CD4-positive, alpha-beta T cell (primary cell): ENCODE measurements around the gene FRYL. TPM values are rescaled to one million over a fixed set of nuclear protein-coding genes. Genes with fewer than 3 reads are reported as not detected.

Experiments used
- ATAC-seq: fragments of 200-7000 bp; cut with Tn5 transposase; one replicate; pipeline ENCODE4 v1.10.0; 2022; ENCODE audit warnings: mild to moderate bottlenecking; ENCODE audit not compliant: poor library complexity
- CTCF ChIA-PET: fragments of 350-600 bp; sonication (Branson Sonifier 250); formaldehyde crosslinking; loops from one replicate; lab custom pipeline; 2021; ENCODE audit warnings: antibody characterized with exemption, inconsistent platforms; lab: Charles Lee
- POLR2A ChIA-PET: fragments of 350-600 bp; sonication (Branson Sonifier 250); formaldehyde crosslinking; loops from one replicate; lab custom pipeline; 2021; ENCODE audit warnings: antibody characterized with exemption, inconsistent platforms; lab: Charles Lee
- DNase-seq, 14 experiments: peaks; one replicate each; pipeline ENCODE4 v3.0.0-alpha.2; 2013 to 2020; ENCODE audit warnings: mixed read lengths in 2 of 14
- H3K27ac ChIP-seq, 2 donors: one replicate each; pipeline versions ENCODE4 v1.5.1 to v1.7.0; 2013; ENCODE audit warnings: low read length in 2 of 2, low read depth in 1 of 2, mild to moderate bottlenecking in 1 of 2
- H3K27me3 ChIP-seq, 2 experiments: 1 replicate in 1 of 2; 2 replicates in 1 of 2; pipeline versions ENCODE4 v1.6.1 to v1.7.0; 2013; ENCODE audit warnings: low read length in 2 of 2, control low read depth in 1 of 2, mild to moderate bottlenecking in 1 of 2, moderate library complexity in 1 of 2; ENCODE audit not compliant: insufficient read depth in 2 of 2, control insufficient read depth in 1 of 2
- H3K36me3 ChIP-seq: one replicate; pipeline ENCODE4 v1.6.1; 2013; ENCODE audit warnings: low read length, control low read depth; ENCODE audit not compliant: insufficient read depth
- H3K4me1 ChIP-seq: one replicate; pipeline ENCODE4 v1.6.1; 2013; ENCODE audit warnings: low read length, control low read depth; ENCODE audit not compliant: insufficient read depth
- H3K4me3 ChIP-seq: one replicate; pipeline ENCODE4 v1.5.1; 2013; ENCODE audit warnings: mild to moderate bottlenecking, low read length, moderate library complexity
- H3K9me3 ChIP-seq, 2 experiments: 1 replicate in 1 of 2; 2 replicates in 1 of 2; pipeline versions ENCODE4 v1.6.1 to v1.7.0; 2013; ENCODE audit warnings: low read length in 2 of 2, mild to moderate bottlenecking in 2 of 2, control low read depth in 1 of 2, moderate library complexity in 1 of 2; ENCODE audit not compliant: control insufficient read depth in 1 of 2, insufficient read depth in 1 of 2
- H3K27ac Mint-ChIP-seq: one replicate; pipeline ENCODE4 v1.8.0; 2020; ENCODE audit warnings: mixed read lengths
- H3K27me3 Mint-ChIP-seq: one replicate; pipeline ENCODE4 v1.8.0; 2021; ENCODE audit warnings: mixed read lengths
- H3K36me3 Mint-ChIP-seq: one replicate; pipeline ENCODE4 v1.8.0; 2021; ENCODE audit warnings: low read depth, mixed read lengths
- H3K4me1 Mint-ChIP-seq: one replicate; pipeline ENCODE4 v1.8.0; 2021; ENCODE audit warnings: low read depth, mixed read lengths
- H3K4me3 Mint-ChIP-seq: one replicate; pipeline ENCODE4 v1.8.0; 2020; ENCODE audit warnings: mild to moderate bottlenecking, mixed read lengths
- H3K9me3 Mint-ChIP-seq: one replicate; pipeline ENCODE4 v1.8.0; 2020; ENCODE audit warnings: mixed read lengths
- CTCF ChIP-seq: fragments of 200-600 bp; IDR thresholded peaks from one replicate; pipeline ENCODE4 v1.8.0; 2022; ENCODE audit warnings: antibody characterized with exemption, mild to moderate bottlenecking
- intact Hi-C, 2 experiments: fragments of 100-400 bp; cut with DNase I in 1 of 2; cut with micrococcal nuclease in 1 of 2; formaldehyde crosslinking; loops; one replicate each; pipeline versions ENCODE4 v1.15.1 to v1.9.0; 2023 to 2025; cut with DNase I, micrococcal nuclease
- total RNA-seq, 174 experiments: library from RNA in 2 of 174; stranded (reverse) in 2 of 174; gene quantifications; one replicate each; pipeline ENCODE4 v1.2.3 and lab custom pipeline; 2021 to 2026

Gene FRYL
- total RNA-seq, 2 experiments from 2014 or later: 86.1 to 87.7 TPM

GRCh38 chr4:48710446-48711209 is 69.5 kb downstream of the FRYL start:
- H3K4me3 ChIP-seq: no peak overlapping the region
- Mint-ChIP-seq H3K9me3 (no peaks in the 10 kb centered on the region), H3K36me3 (peaks cover 51% of the 10 kb centered on the region), H3K4me1 (peaks cover 25% of the 10 kb centered on the region), H3K27ac (peak overlapping the region; percentile 5), H3K27me3 (no peaks in the 10 kb centered on the region), H3K4me3 (no peak overlapping the region)
- intact Hi-C loops: no loop called here
- no peaks in the 10 kb centered on the region for H3K27me3 ChIP-seq
- DNase-seq (no peak), ATAC-seq (no peak)
- TF ChIP-seq CTCF: no peak
- ChIA-PET POLR2A (no interaction called here), CTCF (no interaction called here)
- no peaks in the 10 kb centered on the region for H3K4me1 ChIP-seq
- no peaks in the 10 kb centered on the region for H3K9me3 ChIP-seq
- H3K36me3 ChIP-seq: peaks cover 27% of the 10 kb centered on the region
- no peak overlapping the region for H3K27ac ChIP-seq

GRCh38 chr4:48709901-48710300 is 70.2 kb downstream of the FRYL start:
- Mint-ChIP-seq H3K36me3 (peaks cover 53% of the 10 kb centered on the region), H3K27ac (peak overlapping the region; percentile 5), H3K27me3 (no peaks in the 10 kb centered on the region), H3K9me3 (no peaks in the 10 kb centered on the region), H3K4me1 (peaks cover 25% of the 10 kb centered on the region), H3K4me3 (no peak overlapping the region)
- DNase-seq: no peak
- TF ChIP-seq CTCF: no peak
- ChIA-PET CTCF (no interaction called here), POLR2A (no interaction called here)
- ATAC-seq: no peak
- peaks cover 27% of the 10 kb centered on the region for H3K36me3 ChIP-seq
- H3K27me3 ChIP-seq: no peaks in the 10 kb centered on the region
- intact Hi-C loops: loop anchor here in 1 of 2 experiments (5.0 kb wide), 1 partner anchor 1258 kb away; no protein-coding TSS in a partner anchor
- no peak overlapping the region for H3K4me3 ChIP-seq
- no peaks in the 10 kb centered on the region for H3K9me3 ChIP-seq
- no peaks in the 10 kb centered on the region for H3K4me1 ChIP-seq
- H3K27ac ChIP-seq: no peak overlapping the region

GRCh38 chr4:48708610-48709009 is 71.5 kb downstream of the FRYL start:
- ATAC-seq (no peak), DNase-seq (no peak)
- intact Hi-C loops: loop anchor here in 1 of 2 experiments (5.0 kb wide), 1 partner anchor 1256 kb away; no protein-coding TSS in a partner anchor
- TF ChIP-seq CTCF: no peak
- H3K4me3 ChIP-seq: no peak overlapping the region
- no peaks in the 10 kb centered on the region for H3K9me3 Mint-ChIP-seq
- H3K36me3 Mint-ChIP-seq: peaks cover 50% of the 10 kb centered on the region
- no peaks in the 10 kb centered on the region for H3K9me3 ChIP-seq
- no peaks in the 10 kb centered on the region for H3K27me3 ChIP-seq
- ChIA-PET CTCF (no interaction called here), POLR2A (no interaction called here)
- no peaks in the 10 kb centered on the region for H3K27me3 Mint-ChIP-seq
- H3K27ac Mint-ChIP-seq: no peak overlapping the region
- H3K4me1 Mint-ChIP-seq: peaks cover 33% of the 10 kb centered on the region
- H3K36me3 ChIP-seq: peaks cover 27% of the 10 kb centered on the region
- H3K27ac ChIP-seq: no peak overlapping the region
- no peak overlapping the region for H3K4me3 Mint-ChIP-seq
- H3K4me1 ChIP-seq: no peaks in the 10 kb centered on the region
